HG03457 (cell line): ENCODE results near the gene PSAT1.
"Not testable (repeated sequence)": the region's sequence is repeated elsewhere in the genome, so short reads cannot be mapped to it uniquely, and the experiment has no call there.

Source experiments
- ATAC-seq: cut with Tn5 transposase; IDR thresholded peaks from one replicate; pipeline ENCODE4 v1.9.1; 2021; ENCODE audit warnings: moderate number of reproducible peaks; ENCODE audit not compliant: unreplicated experiment

Gene PSAT1

GRCh38 chr9:78296893-78297671 is at the start of gene PSAT1:
Gene PSAT1 (plus strand): TSS chr9:78297125. CDS start chr9:78297211, 86 bp downstream.
- ATAC-seq: peak; percentile 99

- ATAC-seq: no peak
Observed at GRCh38 chr9:78248635-78249034, 48.3 kb upstream of the PSAT1 start.

- no peak for ATAC-seq
Observed at GRCh38 chr9:78249542-78249941, 47.4 kb upstream of the PSAT1 start.

- no peak for ATAC-seq
Observed at GRCh38 chr9:78252616-78253015, 44.3 kb upstream of the PSAT1 start.

- ATAC-seq: no peak
Observed at GRCh38 chr9:78253285-78253684, 43.6 kb upstream of the PSAT1 start.

GRCh38 chr9:78261403-78262001 is 35.4 kb upstream of the PSAT1 start:
- no peak for ATAC-seq

GRCh38 chr9:78262655-78263054 is 34.3 kb upstream of the PSAT1 start:
- ATAC-seq: no peak

GRCh38 chr9:78267889-78268288 is 29.0 kb upstream of the PSAT1 start:
- ATAC-seq: no peak

GRCh38 chr9:78269784-78270183 is 27.1 kb upstream of the PSAT1 start:
- ATAC-seq: no peak

- no peak for ATAC-seq
Observed at GRCh38 chr9:78272307-78272706, 24.6 kb upstream of the PSAT1 start.

GRCh38 chr9:78273761-78274160 is 23.2 kb upstream of the PSAT1 start:
- no peak for ATAC-seq

- no peak for ATAC-seq
Observed at GRCh38 chr9:78278177-78278777, 18.6 kb upstream of the PSAT1 start.

GRCh38 chr9:78278801-78279200 is 18.1 kb upstream of the PSAT1 start:
- no peak for ATAC-seq

GRCh38 chr9:78280982-78281668 is 15.8 kb upstream of the PSAT1 start:
- ATAC-seq: no peak

- not testable (repeated sequence) for ATAC-seq
Observed at GRCh38 chr9:78284181-78284580, 12.7 kb upstream of the PSAT1 start.

GRCh38 chr9:78286125-78286524 is 10.8 kb upstream of the PSAT1 start:
- no peak for ATAC-seq

GRCh38 chr9:78286946-78287388 is 10.0 kb upstream of the PSAT1 start:
- no peak for ATAC-seq

GRCh38 chr9:78288214-78288892 is 8.6 kb upstream of the PSAT1 start:
- no peak for ATAC-seq

GRCh38 chr9:78289474-78289873 is 7.5 kb upstream of the PSAT1 start:
- ATAC-seq: no peak

GRCh38 chr9:78291240-78291925 is 5.5 kb upstream of the PSAT1 start:
- ATAC-seq: no peak
